ENCODE data around the gene ADAM8. TPM values are rescaled to one million over a fixed set of nuclear protein-coding genes. Genes with fewer than 3 reads are reported as not detected.

Gene ADAM8
- polyA plus RNA-seq, 1 donor from 2014 or later = 6.4 TPM

- H2AFZ ChIP-seq (ENCODE audit: low read depth, low read length) = no peak overlapping the region
- no peak overlapping the region for H3K4me3 ChIP-seq (ENCODE audit: low read length)
- no peak overlapping the region for H3K27ac ChIP-seq (ENCODE audit: low read length)
- H3K9me2 ChIP-seq (ENCODE audit: insufficient read depth, low read length) = no peaks in the 10 kb centered on the region
- H3K4me2 ChIP-seq (ENCODE audit: low read length) = no peak overlapping the region
- H3K79me2 ChIP-seq (replicated peaks; ENCODE audit: insufficient read depth, low read length) = no peaks in the 10 kb centered on the region
- H3K27me3 ChIP-seq (ENCODE audit: insufficient read depth, low read depth, low read length) = peaks cover 10% of the 10 kb centered on the region
- no peaks in the 10 kb centered on the region for H3F3A ChIP-seq (ENCODE audit: insufficient read depth, low read length, poor library complexity, severe bottlenecking)
- no peaks in the 10 kb centered on the region for H3K9me3 ChIP-seq (ENCODE audit: low read length)
- no peaks in the 10 kb centered on the region for H4K20me1 ChIP-seq (ENCODE audit: insufficient read depth)
- no peak overlapping the region for H3K9ac ChIP-seq (ENCODE audit: low read length)
- H3K36me3 ChIP-seq (ENCODE audit: insufficient read depth, low read length) = no peaks in the 10 kb centered on the region
- no peak for TF ChIP-seq CTCF (IDR thresholded peaks at IDR 0.05; ENCODE audit: poor library complexity, severe bottlenecking)
- TF ChIP-seq EZH2 (IDR thresholded peaks at IDR 0.05; ENCODE audit: borderline replicate concordance, insufficient read depth, low read length, poor library complexity, severe bottlenecking) = no peak
- no peak for TF ChIP-seq RAD21 (conservative IDR thresholded peaks at IDR 0.05)
Measured at GRCh38 chr10:133279326-133280226, 2.9 kb upstream of the ADAM8 start.

- no peaks in the 10 kb centered on the region for H3K79me2 ChIP-seq (replicated peaks; ENCODE audit: insufficient read depth, low read length)
- H3K27ac ChIP-seq (ENCODE audit: low read length) = no peak overlapping the region
- H3K9me2 ChIP-seq (ENCODE audit: insufficient read depth, low read length) = no peaks in the 10 kb centered on the region
- H3K9ac ChIP-seq (ENCODE audit: low read length) = no peak overlapping the region
- H3K9me3 ChIP-seq (ENCODE audit: low read length) = no peaks in the 10 kb centered on the region
- H3K36me3 ChIP-seq (ENCODE audit: insufficient read depth, low read length) = no peaks in the 10 kb centered on the region
- no peak overlapping the region for H3K4me3 ChIP-seq (ENCODE audit: low read length)
- H2AFZ ChIP-seq (ENCODE audit: low read depth, low read length) = no peak overlapping the region
- TF ChIP-seq MXI1 (conservative IDR thresholded peaks at IDR 0.05; ENCODE audit: poor library complexity, severe bottlenecking) = no peak
- H3F3A ChIP-seq (ENCODE audit: insufficient read depth, low read length, poor library complexity, severe bottlenecking) = no peaks in the 10 kb centered on the region
- no peaks in the 10 kb centered on the region for H4K20me1 ChIP-seq (ENCODE audit: insufficient read depth)
- H3K4me2 ChIP-seq (ENCODE audit: low read length) = no peak overlapping the region
- peaks cover 10% of the 10 kb centered on the region for H3K27me3 ChIP-seq (ENCODE audit: insufficient read depth, low read depth, low read length)
Measured at GRCh38 chr10:133278577-133279265, 2.1 kb upstream of the ADAM8 start.

- H2AFZ ChIP-seq (ENCODE audit: low read depth, low read length) = no peak overlapping the region
- H3K4me2 ChIP-seq (ENCODE audit: low read length) = no peak overlapping the region
- TF ChIP-seq REST (IDR thresholded peaks at IDR 0.05; ENCODE audit: borderline replicate concordance) = no peak
- H3K79me2 ChIP-seq (replicated peaks; ENCODE audit: insufficient read depth, low read length) = no peaks in the 10 kb centered on the region
- H3K4me3 ChIP-seq (ENCODE audit: low read length) = no peak overlapping the region
- H3K36me3 ChIP-seq (ENCODE audit: insufficient read depth, low read length) = no peaks in the 10 kb centered on the region
- H3K9me3 ChIP-seq (ENCODE audit: low read length) = no peaks in the 10 kb centered on the region
- H3K27me3 ChIP-seq (ENCODE audit: insufficient read depth, low read depth, low read length) = peaks cover 10% of the 10 kb centered on the region
- no peak overlapping the region for H3K27ac ChIP-seq (ENCODE audit: low read length)
- no peaks in the 10 kb centered on the region for H3K9me2 ChIP-seq (ENCODE audit: insufficient read depth, low read length)
- H3K9ac ChIP-seq (ENCODE audit: low read length) = no peak overlapping the region
- no peaks in the 10 kb centered on the region for H4K20me1 ChIP-seq (ENCODE audit: insufficient read depth)
- no peaks in the 10 kb centered on the region for H3F3A ChIP-seq (ENCODE audit: insufficient read depth, low read length, poor library complexity, severe bottlenecking)
Measured at GRCh38 chr10:133277993-133278576, 1.4 kb upstream of the ADAM8 start.
